ENCODE data around the gene IL17B. TPM values are rescaled to one million over a fixed set of nuclear protein-coding genes. Genes with fewer than 3 reads are reported as not detected.

IL17B gene
- total and polyA plus RNA-seq, 2 of the 8 experiments (the other 6 are each of a cell fraction or from before 2014, with no cell fraction given), result 0.18 TPM; not detected in 1

DNA sequence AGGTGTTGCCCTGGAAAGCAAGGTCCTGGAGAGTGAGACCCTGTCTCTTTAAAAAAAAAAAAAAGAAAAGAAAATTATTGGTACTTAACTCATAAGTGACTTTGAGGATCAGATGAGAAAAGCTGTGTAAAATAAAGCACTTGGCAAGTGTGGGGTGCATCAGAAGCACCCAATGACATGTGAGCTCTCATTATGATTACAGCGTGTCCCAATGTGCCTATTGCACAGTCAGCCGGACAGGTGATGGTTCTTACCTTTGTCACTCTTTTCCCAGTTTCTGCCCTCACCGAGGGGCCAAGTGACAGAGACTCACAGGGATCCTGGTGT, 40.4 kb upstream of the IL17B start:
- Histone ChIP-seq H4K20me1 (replicated peaks in 1 of 2; ENCODE audit: control insufficient read depth in 1 of 2, insufficient read depth in 2 of 2, low read length in 2 of 2) (no peaks in the 10 kb centered on the region), H3K14ac (ENCODE audit: insufficient read length) (no peak overlapping the region), H3K36me3 (ENCODE audit: control insufficient read depth in 2 of 4, insufficient read depth in 4 of 4, low read length in 3 of 4) (no peaks in the 10 kb centered on the region), H3K9me3 (ENCODE audit: insufficient read depth in 2 of 2, low read depth in 1 of 2, low read length in 1 of 2) (no peaks in the 10 kb centered on the region), H2AK5ac (ENCODE audit: low read depth, low read length) (no peak overlapping the region), H4K91ac (replicated peaks; ENCODE audit: insufficient read length, low read length) (no peak overlapping the region), H3K23ac (ENCODE audit: insufficient read length) (no peak overlapping the region), H2BK20ac (ENCODE audit: low read length) (no peak overlapping the region), H3K4me2 (ENCODE audit: insufficient read depth in 1 of 2, low read depth in 2 of 2, low read length in 2 of 2) (no peak overlapping the region), H3K9ac (replicated peaks in 1 of 4; ENCODE audit: extremely low read depth in 1 of 4, low read depth in 3 of 4, low read length in 3 of 4) (peak overlapping the region in 1 of 4 experiments; percentile 23; a peak in 1 of 7 replicates), H4K8ac (ENCODE audit: extremely low read depth, insufficient read depth, low read length) (no peak overlapping the region), H3K18ac (ENCODE audit: extremely low read depth, low read length) (no peak overlapping the region), H4K5ac (ENCODE audit: insufficient read length, low read depth, low read length) (no peak overlapping the region), H3K27ac (ENCODE audit: low read depth, low read length) (no peak overlapping the region; the same call in 1 of the 2 replicates), H2BK15ac (ENCODE audit: low read length) (no peak overlapping the region), H2BK5ac (ENCODE audit: low read depth, low read length) (no peak overlapping the region), H3K23me2 (ENCODE audit: low read depth, low read length) (no peaks in the 10 kb centered on the region), H3K79me2 (ENCODE audit: control insufficient read depth in 1 of 2, insufficient read depth in 2 of 2, low read length in 2 of 2) (no peaks in the 10 kb centered on the region), H2BK120ac (replicated peaks; ENCODE audit: low read depth, low read length) (no peak overlapping the region), H2BK12ac (ENCODE audit: low read depth, low read length) (0 out of 2 replicates have a peak overlapping the region, but pooled peaks have one; percentile 27), H3K4me1 (replicated peaks in 1 of 4; ENCODE audit: control insufficient read depth in 3 of 4, insufficient read depth in 4 of 4, low read length in 3 of 4) (peaks cover 8 to 28% (median 18%) of the 10 kb centered on the region in 4 experiments), H3K4me3 (ENCODE audit: extremely low read depth in 1 of 4, insufficient read depth in 2 of 4, low read depth in 3 of 4, low read length in 4 of 4) (no peak overlapping the region), H3K56ac (replicated peaks; ENCODE audit: insufficient read length, low read depth, low read length) (no peak overlapping the region), H3K79me1 (ENCODE audit: low read depth, low read length) (no peaks in the 10 kb centered on the region), H3K4ac (replicated peaks; ENCODE audit: insufficient read length, low read depth, low read length) (no peak overlapping the region), H3K27me3 (replicated peaks in 1 of 4; ENCODE audit: control insufficient read depth in 3 of 4, extremely low read depth in 1 of 4, insufficient read depth in 3 of 4, low read length in 3 of 4) (no peaks in the 10 kb centered on the region), H2AFZ (ENCODE audit: low read length) (no peak overlapping the region)
- CTCF ChIA-PET (ENCODE audit: partially characterized antibody), result interaction anchor here (0.6 to 8.7 kb wide), 10 partner anchors 9 to 929 kb away, joined by 3 to 133 read pairs (median 6); no protein-coding TSS in a partner anchor
- no peak for FAIRE-seq
- no peak for DNase-seq (ENCODE audit: low read depth in 1 of 2, low spot score in 2 of 2)
- WGBS, 2 experiments (ENCODE audit: extremely low coverage in 1 of 2, insufficient coverage in 1 of 2, insufficient read length in 1 of 2, insufficient replicate concordance in 2 of 2, low coverage in 1 of 2, low lambda C conversion rate in 2 of 2, missing lambda C conversion rate in 1 of 2), result 93% methylated on average over 3 of the region's 3 CpGs; no CpG with 5 or more reads in 1 of the 2 experiments
- POLR2A ChIA-PET (ENCODE audit: partially characterized antibody), result interaction anchor here (1.6 to 2.9 kb wide), 2 partner anchors 9 to 13 kb away, joined by 4 to 11 read pairs; no protein-coding TSS in a partner anchor
- TF ChIP-seq CBX5 (IDR thresholded peaks at IDR 0.05; ENCODE audit: low read depth, low read length) (no peak), BCL11A (IDR thresholded peaks at IDR 0.05; ENCODE audit: low read depth in 2 of 2, low read length in 2 of 2) (no peak), CBX8 (IDR thresholded peaks at IDR 0.05; ENCODE audit: borderline replicate concordance, low read depth, low read length) (no peak), BACH1 (IDR thresholded peaks at IDR 0.05; ENCODE audit: low read length) (no peak), KDM1A (IDR thresholded peaks at IDR 0.05; ENCODE audit: borderline replicate concordance, low read length) (no peak), EGR1 (IDR thresholded peaks at IDR 0.05; ENCODE audit: borderline replicate concordance, low read depth, low read length) (no peak)

Measured in H1 (cell line).